Activated CD8-positive, alpha-beta memory T cell treated with anti-CD3 and anti-CD28 coated beads, Interleukin-2, amount 50 U/mL, for 48 hours (primary cell): ENCODE results near the gene MEF2C.

Source experiments
- DNase-seq: peaks from one replicate; pipeline ENCODE4 v3.0.0-alpha.2; 2020

MEF2C gene

DNA sequence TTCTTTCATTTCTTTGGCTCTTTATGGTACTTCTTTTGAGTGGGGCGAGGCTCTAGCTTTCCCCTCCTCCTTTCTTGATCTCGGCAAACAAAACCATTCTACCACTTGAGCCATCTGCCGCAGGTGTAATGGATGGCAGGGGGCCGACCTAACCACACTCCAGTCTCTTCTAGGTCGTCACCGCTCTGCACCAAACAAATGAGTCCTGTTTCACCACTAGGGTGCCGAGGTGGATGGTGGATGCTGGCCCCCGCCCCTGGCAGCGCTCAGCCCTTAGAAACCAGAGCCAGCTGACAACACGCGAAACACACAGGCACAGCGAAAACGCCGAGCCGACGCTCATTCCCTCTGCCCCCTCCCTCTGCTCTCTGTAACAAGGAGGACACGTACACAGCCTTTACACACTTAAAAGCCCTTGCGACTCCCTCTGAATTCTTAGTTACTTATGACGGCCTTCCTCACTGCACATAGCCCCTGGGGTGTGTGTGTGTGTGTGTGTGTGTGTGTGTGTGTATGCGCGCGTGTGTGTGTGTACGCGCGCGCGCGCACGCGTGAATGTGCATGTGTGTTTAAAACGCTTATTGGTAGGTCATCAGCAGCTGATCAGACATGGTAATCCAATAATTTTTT lies 199.4 kb downstream of the MEF2C start:
- DNase-seq: peak; percentile 53

GRCh38 chr5:88682881-88683361 lies 200.1 kb downstream of the MEF2C start:
- DNase-seq: no peak

- no peak for DNase-seq
Observed at GRCh38 chr5:88682131-88682530, 200.9 kb downstream of the MEF2C start.

- DNase-seq: no peak
Observed at GRCh38 chr5:88681211-88681803, 201.7 kb downstream of the MEF2C start.

GRCh38 chr5:88680253-88681132 lies 202.5 kb downstream of the MEF2C start:
- DNase-seq: peak; percentile 98

DNA sequence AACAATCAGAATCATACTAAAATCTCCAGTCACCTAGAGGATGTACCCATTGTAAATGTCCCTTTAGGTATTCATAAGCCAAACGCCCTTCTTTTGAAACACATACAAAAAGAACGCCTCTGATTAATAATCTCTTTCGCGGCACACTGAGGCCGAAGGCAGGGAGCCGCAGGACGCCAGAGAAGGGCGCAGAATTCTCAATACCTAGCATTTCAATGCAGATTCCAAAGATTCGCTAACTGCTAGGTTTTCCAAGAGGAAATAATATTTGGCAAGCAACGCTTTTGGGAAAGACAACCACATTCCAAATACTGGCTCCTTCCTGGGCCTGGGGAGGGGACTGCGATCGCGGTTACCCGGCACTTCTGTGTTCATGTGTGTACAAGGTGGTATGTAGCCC lies 203.3 kb downstream of the MEF2C start:
- no peak for DNase-seq

- DNase-seq: no peak
Observed at GRCh38 chr5:88678770-88679381, 204.1 kb downstream of the MEF2C start.

DNA sequence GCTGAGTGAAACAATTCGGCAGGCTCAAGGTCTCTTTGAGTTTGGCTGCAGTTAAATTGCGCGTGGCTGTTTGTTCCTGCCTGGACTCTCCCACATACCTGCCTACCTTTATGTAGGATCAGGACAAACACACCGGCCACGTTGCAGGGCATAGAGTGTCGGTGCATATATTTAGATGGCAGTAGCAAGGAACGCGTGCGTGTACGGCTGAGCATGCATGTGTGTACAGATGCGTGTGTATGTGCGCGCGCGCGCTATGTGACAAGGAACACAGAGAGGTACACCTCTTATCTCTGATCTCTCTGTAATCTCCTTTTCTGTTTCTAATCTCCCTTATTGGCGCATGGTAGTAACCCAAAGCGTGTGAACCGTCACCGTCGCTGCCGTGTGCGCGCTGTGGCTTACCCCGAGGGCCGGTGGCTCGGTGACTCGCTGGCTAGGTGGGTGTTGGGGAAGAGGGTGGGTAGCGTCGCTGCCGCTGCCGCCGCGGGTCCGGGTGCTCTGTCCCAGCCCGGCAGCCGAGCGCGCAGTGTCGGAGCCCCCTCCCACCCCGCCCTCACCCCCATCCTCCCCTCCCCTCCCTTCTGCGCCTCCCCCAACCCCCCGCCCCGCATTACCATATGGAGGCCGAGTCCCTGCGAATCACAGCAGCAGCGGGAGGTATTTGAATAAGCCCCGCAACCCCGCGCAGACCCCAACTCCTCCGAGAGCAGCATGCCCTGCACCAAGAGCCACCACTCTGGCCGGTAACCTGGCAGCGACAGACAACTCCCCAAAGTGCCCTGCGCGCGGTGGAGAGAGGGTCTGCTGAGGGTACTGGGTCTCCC lies 204.8 kb downstream of the MEF2C start:
- DNase-seq: peak; percentile 53

DNA sequence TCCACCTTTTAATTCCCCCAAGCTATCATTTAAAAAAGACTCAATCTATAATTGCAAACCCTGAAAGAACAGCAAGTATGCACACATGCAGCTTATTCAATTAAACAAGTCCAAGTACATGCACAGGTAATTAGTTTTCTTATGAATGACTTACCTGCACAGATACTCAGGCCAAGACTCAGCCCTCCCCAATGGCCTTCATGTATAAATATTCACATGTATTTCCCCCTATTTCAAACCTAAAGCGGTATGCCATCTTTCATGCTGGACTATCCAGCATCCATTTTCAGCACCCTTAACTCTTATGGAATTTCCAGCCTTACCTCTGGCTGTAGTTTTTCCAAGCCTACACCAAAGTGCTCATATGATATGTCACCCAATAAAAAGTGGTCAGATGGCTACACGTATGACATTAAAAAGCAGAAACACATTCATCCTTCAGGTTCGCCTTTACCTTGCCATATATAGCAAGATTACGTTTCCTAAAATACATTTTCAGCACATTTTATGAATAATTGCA lies 205.5 kb downstream of the MEF2C start:
- no peak for DNase-seq

DNA sequence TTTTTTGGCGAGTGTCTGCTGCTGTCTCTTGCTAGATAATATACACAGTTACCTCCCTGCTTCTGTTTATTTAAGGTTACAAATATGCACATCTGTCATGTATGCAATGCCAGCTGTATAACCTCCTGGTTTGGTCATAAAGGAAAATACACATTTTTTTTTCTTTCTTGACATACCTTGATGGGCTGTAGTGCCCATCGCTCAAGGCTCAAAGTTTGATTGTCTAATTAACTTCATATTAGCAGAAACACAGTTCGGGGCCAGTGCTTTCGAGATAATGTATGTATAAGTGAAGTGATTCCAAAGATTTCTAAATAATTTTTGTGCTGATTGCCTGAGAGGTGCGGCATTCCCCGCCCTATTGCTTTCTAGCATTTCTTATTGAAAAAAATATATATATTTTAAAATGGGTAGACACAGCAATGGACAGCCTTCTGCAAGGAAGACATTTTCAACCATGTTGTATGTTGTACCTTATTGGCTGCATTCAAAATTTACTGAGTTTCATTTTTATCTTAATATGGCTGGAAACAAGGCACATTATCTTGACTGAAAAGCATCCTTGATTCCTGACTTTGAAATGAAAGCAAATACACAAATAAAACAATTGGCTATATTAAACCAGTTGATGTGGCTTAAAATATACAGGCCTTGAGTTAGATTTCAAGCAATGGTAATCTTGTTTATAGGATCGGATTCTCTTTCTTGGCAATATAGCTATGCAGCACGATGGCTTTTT lies 206.2 kb downstream of the MEF2C start:
- no peak for DNase-seq

GRCh38 chr5:88675708-88676636 lies 207.0 kb downstream of the MEF2C start:
- peak; percentile 56 for DNase-seq

DNA sequence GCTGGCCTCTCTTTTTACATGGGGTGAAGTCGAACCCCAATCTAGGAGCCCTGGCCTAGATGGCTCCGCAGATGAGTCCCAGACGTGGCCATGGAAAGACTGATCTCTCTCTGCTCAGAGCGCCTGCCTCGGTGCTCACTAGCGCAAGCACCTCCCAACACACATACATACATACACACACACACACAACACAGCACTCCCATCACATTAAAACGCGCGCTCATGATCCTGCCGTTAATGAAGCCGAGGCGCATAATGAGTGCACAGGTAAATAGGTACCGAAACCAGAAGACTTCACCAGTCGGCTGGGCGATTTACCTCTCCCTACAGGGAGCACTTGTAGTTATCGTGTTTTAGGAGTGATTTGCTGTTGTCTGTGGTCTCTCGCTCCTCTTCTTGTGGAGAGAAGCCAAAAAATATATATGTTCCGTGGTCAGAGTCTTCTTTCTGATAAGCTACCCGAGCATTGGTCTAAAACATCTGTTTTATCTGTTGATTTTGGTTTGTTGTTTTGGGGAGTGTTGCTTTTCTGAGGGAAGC lies 207.7 kb downstream of the MEF2C start:
- peak; percentile 57 for DNase-seq

- peak; percentile 78 for DNase-seq
Observed at GRCh38 chr5:88674356-88675167, 208.4 kb downstream of the MEF2C start.

DNA sequence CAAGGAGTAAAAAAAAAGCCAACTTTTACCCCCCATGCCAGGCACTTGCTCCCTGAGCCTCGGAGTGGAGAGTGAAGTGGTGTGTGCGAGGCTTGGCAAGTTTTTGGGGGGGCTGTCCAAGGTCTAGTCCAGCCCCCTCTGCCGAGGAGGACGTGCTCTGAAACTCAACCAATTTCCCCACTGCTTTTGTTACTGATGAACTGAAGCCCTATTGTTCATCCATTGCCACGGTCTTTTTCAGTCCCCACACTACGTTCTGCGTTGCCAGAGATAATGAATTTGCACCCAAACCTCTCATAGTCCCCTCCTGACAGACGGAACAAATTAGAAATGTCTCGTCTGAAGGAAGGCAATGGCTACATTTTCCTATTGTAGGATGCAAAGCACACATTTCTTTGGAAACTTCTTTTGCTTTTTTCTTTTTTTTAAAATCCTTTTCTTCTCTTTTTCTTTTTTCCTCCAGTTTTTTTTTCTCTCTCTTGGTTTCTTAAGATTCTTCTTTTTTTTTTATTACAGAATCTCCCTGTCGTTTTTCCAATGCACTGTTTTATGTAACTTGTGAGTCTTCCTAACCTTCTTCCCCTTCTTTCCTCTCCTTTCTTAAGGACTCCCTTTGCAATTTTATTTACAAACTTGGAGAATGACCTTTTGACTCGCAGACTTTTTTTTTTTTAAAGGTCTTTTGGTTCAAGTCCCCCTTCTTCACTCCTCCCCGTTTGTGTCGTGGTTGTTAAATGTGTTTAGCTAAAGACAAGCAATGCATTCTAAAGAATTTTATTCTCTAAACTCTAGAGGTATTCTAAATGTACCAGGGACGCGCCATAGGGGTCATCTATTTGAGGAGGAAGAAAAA lies 209.5 kb downstream of the MEF2C start:
- no peak for DNase-seq

DNA sequence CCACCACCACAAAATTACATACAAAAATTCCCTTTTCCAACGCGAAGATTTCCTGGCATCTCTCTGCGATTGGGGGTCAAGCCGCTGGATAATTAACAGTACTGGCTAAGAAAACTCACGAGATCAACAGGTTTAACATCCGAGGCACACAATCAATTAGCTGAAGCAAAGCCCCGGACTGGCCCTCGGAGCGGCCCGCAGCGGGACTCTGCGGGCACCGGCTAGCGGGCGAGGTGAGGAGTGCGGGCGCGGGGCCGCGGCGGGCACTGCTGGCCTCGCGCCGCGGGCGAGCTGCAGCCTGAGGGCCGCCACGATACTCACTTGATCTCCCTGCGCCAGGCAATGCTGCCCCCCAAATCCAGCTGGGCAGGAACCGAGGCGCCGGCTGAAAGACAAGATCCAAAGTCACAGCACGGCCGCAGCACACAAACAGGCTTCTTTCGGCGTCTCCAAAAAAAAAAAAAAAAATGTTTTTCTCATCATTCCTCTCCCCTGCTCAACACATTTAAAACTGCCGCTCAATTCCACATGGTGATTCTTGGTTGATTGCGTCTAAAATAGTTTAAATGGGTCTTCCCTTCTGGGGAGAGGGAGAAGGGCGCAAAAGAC lies 210.2 kb downstream of the MEF2C start:
- no peak for DNase-seq

GRCh38 chr5:88671505-88672499 lies 211.2 kb downstream of the MEF2C start:
- DNase-seq: no peak
